Bronchial epithelial cell (primary cell): ENCODE results near the gene TMC5. TPM values are rescaled to one million over a fixed set of nuclear protein-coding genes. Genes with fewer than 3 reads are reported as not detected.

ENCODE experiments used
- DNase-seq: peaks from one replicate; pipeline ENCODE4 v3.0.0-alpha.2; 2010; ENCODE audit warnings: low read depth
- FAIRE-seq: peaks from 2 replicates; lab custom pipeline; 2011; peaks lifted over from hg19 to GRCh38; lab: Jason Lieb, UNC
- H3K27me3 ChIP-seq: 2 replicates; pipeline ENCODE4 v1.5.1; 2011; ENCODE audit warnings: low read length; ENCODE audit not compliant: control insufficient read depth, insufficient read depth
- H3K36me3 ChIP-seq: 2 replicates; pipeline ENCODE4 v1.5.1; 2011; ENCODE audit warnings: low read length; ENCODE audit not compliant: control insufficient read depth, insufficient read depth
- H3K4me3 ChIP-seq: 2 replicates; pipeline ENCODE4 v1.5.1; 2011; ENCODE audit warnings: mild to moderate bottlenecking, low read depth, low read length, control low read depth
- total RNA-seq: library from RNA; depleted of rRNA; stranded (reverse); fragments of >200 nt; gene quantifications from 2 replicates; pipeline ENCODE4 v1.2.1, GENCODE V29; 2014
- TF ChIP-seq, protein P1 (sequence below): IDR thresholded peaks from 2 replicates; pipeline ENCODE4 v1.5.1; 2011; ENCODE audit warnings: mild to moderate bottlenecking, moderate library complexity, low read length, control low read depth, inconsistent platforms; ENCODE audit not compliant: insufficient read depth, severe bottlenecking

Gene TMC5
- total RNA-seq, 1 donor from 2014 or later = 0.26 TPM

DNA sequence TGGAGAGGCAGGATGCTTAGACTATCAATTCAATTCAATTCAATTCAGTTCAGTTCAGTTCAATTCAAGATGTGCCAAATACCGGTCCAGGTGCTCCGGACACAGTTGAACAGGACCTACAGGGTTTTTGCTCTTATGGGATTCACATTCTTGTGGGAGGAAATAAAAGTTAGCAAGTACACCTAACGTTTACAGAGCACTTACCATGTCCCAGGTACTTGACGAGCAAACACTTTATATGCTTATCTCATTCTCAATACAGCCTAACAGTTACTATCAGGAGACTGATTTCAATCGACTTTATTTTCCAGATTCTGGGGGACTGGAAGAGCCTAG lies 104.7 kb downstream of the TMC5 start:
- H3K4me3 ChIP-seq = no peak overlapping the region

DNA sequence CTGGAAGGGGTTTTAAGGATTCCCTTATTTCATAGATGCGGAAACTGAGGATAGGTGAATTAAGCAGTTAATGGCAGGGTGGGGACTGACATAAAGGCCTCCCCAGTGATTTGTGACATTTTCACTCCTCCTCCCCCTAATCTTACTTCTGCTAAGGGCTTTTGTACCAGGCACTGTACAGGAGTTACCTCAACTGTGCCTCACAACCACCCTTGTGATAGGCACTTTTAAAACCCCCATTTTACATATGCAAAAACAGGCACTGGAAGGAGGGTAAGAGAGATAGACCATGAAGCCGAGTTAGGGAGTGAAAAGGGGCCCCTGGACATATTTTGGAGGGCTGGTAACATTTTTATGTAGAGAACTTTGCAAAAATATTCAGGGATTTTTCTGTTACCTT lies 105.1 kb downstream of the TMC5 start:
- DNase-seq (no peak), FAIRE-seq (no peak)
- Histone ChIP-seq H3K27me3 (no peaks in the 10 kb centered on the region), H3K4me3 (no peak overlapping the region), H3K36me3 (no peaks in the 10 kb centered on the region)
- TF ChIP-seq, protein P1, sequence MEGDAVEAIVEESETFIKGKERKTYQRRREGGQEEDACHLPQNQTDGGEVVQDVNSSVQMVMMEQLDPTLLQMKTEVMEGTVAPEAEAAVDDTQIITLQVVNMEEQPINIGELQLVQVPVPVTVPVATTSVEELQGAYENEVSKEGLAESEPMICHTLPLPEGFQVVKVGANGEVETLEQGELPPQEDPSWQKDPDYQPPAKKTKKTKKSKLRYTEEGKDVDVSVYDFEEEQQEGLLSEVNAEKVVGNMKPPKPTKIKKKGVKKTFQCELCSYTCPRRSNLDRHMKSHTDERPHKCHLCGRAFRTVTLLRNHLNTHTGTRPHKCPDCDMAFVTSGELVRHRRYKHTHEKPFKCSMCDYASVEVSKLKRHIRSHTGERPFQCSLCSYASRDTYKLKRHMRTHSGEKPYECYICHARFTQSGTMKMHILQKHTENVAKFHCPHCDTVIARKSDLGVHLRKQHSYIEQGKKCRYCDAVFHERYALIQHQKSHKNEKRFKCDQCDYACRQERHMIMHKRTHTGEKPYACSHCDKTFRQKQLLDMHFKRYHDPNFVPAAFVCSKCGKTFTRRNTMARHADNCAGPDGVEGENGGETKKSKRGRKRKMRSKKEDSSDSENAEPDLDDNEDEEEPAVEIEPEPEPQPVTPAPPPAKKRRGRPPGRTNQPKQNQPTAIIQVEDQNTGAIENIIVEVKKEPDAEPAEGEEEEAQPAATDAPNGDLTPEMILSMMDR = no peak

More for the DNA sequence above, 104.7 kb downstream of the TMC5 start:
- DNase-seq (no peak), FAIRE-seq (no peak)
- Histone ChIP-seq H3K36me3 (no peaks in the 10 kb centered on the region), H3K27me3 (no peaks in the 10 kb centered on the region)
- TF ChIP-seq, protein P1 = no peak

DNA sequence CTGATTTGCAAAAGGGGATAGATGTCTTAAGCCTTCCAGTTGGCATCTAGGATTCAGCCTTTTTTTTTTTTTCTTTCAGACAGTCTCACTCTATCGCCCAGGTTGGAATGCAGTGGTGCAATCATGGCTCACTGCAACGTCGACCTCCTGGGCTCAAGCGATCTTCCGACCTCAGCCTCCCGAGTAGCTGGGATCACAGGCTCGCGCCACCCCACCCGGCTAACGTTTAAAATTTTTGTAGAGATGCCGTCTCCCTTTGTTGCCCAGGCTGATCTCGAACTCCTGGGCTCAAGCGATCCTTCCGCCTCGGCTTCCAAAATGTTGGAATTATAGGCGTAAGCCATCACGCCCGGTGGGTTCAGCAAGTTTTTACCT lies 105.5 kb downstream of the TMC5 start:
- Histone ChIP-seq H3K4me3 (no peak overlapping the region), H3K36me3 (no peaks in the 10 kb centered on the region), H3K27me3 (no peaks in the 10 kb centered on the region)
- TF ChIP-seq, protein P1 = no peak
- FAIRE-seq (no peak), DNase-seq (no peak)

DNA sequence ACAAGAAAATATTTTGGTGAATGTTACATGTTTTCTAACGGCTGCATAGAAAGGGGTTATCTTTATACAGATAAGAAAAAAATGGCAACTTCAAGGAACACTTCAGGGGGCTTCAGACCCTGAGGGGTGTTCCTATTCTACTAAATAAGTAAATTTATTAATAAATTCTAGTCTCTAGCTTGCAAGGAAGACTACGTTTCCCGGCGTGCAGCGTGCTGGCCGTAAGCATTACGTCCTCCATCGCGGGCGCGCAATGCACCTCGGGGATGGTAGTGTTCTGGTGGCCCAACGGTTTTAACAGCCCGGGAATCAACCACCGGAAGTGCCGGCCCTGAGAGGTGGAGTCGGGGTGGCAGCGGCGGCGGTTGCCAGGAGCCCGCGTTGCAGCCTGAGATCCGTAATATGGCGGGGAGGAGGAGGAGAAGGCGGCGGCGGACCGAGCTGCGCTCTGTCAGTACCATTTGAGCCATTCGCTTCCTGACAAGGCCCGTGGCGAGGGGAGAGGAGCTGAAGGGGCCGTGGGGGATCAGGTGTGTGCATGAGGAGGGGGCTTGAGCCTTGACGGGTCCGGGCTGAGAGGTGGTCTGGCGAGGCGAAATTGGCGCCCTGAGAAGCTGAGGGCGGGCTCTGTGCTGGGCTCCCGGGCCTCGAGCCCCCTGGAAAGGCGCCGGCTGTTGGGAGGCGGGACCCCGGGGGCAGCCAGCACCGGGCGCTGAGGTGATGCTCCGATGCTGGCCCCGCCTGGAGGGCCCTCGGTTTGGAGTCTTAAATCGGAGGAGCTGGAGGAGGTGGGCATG lies 106.1 kb downstream of the TMC5 start, which contains the start of gene CCP110:
TSS of gene CCP110 (plus strand) at position 384 of the 797 bp plus-strand sequence. CDS start 3,940 bp downstream, outside the sequence.
- Histone ChIP-seq H3K36me3 (no peaks in the 10 kb centered on the region), H3K27me3 (no peaks in the 10 kb centered on the region), H3K4me3 (peak within 1 kb of the TSS; percentile 96)
- TF ChIP-seq, protein P1 = no peak
- peak; percentile 90 for DNase-seq
- no peak for FAIRE-seq

DNA sequence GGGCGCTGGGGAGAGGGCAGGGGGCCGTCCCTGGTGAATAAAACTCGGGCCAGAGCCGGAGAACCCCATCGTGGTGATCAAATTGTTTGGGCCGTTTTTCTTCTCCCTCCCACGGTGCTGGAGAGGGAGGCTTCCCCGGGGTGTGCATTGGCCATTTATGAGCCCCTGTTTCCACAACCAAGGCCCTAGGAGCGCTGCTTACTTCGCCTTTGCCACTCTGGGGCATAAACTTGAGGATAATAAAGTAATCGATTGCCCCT lies 106.6 kb downstream of the TMC5 start:
- DNase-seq (no peak), FAIRE-seq (no peak)
- Histone ChIP-seq H3K4me3 (peak overlapping the region; percentile 96), H3K36me3 (no peaks in the 10 kb centered on the region), H3K27me3 (no peaks in the 10 kb centered on the region)
- TF ChIP-seq, protein P1 = no peak
